22Rv1 (cell line): ENCODE measurements around the gene STK40.

Source experiments
- H3K27ac ChIP-seq: fragments of 450-650 bp; 2 replicates; pipeline ENCODE4 v1.5.1; 2017
- CTCF ChIP-seq: fragments of 450-650 bp; IDR thresholded peaks from 2 replicates; pipeline ENCODE4 v1.5.1; 2017; ENCODE audit warnings: mild to moderate bottlenecking
- ZFX ChIP-seq: fragments of 450-650 bp; IDR thresholded peaks from 2 replicates; pipeline ENCODE4 v1.6.1; 2017; ENCODE audit warnings: antibody characterized with exemption, borderline replicate concordance

STK40 gene

GRCh38 chr1:36350659-36351226, 35.0 kb downstream of the STK40 start:
- no peak for TF ChIP-seq ZFX
- TF ChIP-seq CTCF = no peak

GRCh38 chr1:36349839-36350238, 35.9 kb downstream of the STK40 start:
- TF ChIP-seq ZFX = no peak
- no peak for TF ChIP-seq CTCF
- H3K27ac ChIP-seq = no peak overlapping the region

More at GRCh38 chr1:36350659-36351226, 35.0 kb downstream of the STK40 start:
- H3K27ac ChIP-seq = no peak overlapping the region

- TF ChIP-seq ZFX = no peak
- TF ChIP-seq CTCF = no peak
These were observed 36.5 kb downstream of the STK40 start for GRCh38 chr1:36349241-36349671.

GRCh38 chr1:36346741-36347370, 38.9 kb downstream of the STK40 start:
- H3K27ac ChIP-seq = no peak overlapping the region
- TF ChIP-seq CTCF (no peak), ZFX (no peak)

More at GRCh38 chr1:36349241-36349671, 36.5 kb downstream of the STK40 start:
- H3K27ac ChIP-seq = no peak overlapping the region

GRCh38 chr1:36345353-36345752, 40.4 kb downstream of the STK40 start:
- TF ChIP-seq ZFX (no peak), CTCF (no peak)
- H3K27ac ChIP-seq = no peak overlapping the region

- no peak overlapping the region for H3K27ac ChIP-seq
- TF ChIP-seq ZFX = no peak
- TF ChIP-seq CTCF = no peak
These were observed 41.4 kb downstream of the STK40 start for GRCh38 chr1:36344395-36344680.

GRCh38 chr1:36343651-36344394, 41.9 kb downstream of the STK40 start:
- no peak overlapping the region for H3K27ac ChIP-seq
- TF ChIP-seq ZFX = no peak
- TF ChIP-seq CTCF = no peak
